SK-N-SH (cell line): ENCODE results near the gene KRT78. TPM values are rescaled to one million over a fixed set of nuclear protein-coding genes. Genes with fewer than 3 reads are reported as not detected.

ENCODE experiments used
- CTCF ChIA-PET: fragments of 300-600, 350-600 bp; formaldehyde crosslinking; extraction: SDS; loops from one replicate; lab custom pipeline; 2021; lab: Yijun Ruan, JAX
- POLR2A ChIA-PET: fragments of 350-600 bp; sonication (Branson Sonifier 250); formaldehyde crosslinking; extraction: SDS; loops from one replicate; lab custom pipeline; 2020; ENCODE audit warnings: antibody characterized with exemption, inconsistent platforms; lab: Yijun Ruan, JAX
- DNase-seq: peaks from one replicate; pipeline ENCODE4 v3.0.0; 2012
- H2AFZ ChIP-seq: fragments of 200-600 bp; sonication (generic); 2 replicates; pipeline ENCODE4 v1.8.1; 2016; ENCODE audit warnings: antibody characterized with exemption, mild to moderate bottlenecking, low read depth
- H3F3A ChIP-seq: fragments of 200-600 bp; sonication (generic); replicated peaks from 2 replicates; pipeline ENCODE3; 2016; ENCODE audit warnings: antibody characterized with exemption, mild to moderate bottlenecking; ENCODE audit not compliant: insufficient read depth
- H3K27ac ChIP-seq, 2 experiments: fragments of 200-500 bp in 1 of 2; fragments of 200-600 bp in 1 of 2; sonication (Bioruptor generic) in 1 of 2; sonication (generic), shearing (Covaris generic) in 1 of 2; 2 replicates each; pipeline versions ENCODE4 v1.5.1 to v1.6.1; 2014 to 2016; ENCODE audit warnings: low read depth in 2 of 2, inconsistent platforms in 1 of 2, low read length in 1 of 2, mild to moderate bottlenecking in 1 of 2, mixed read lengths in 1 of 2
- H3K27me3 ChIP-seq: fragments of 200-600 bp; sonication (generic), shearing (Covaris generic); 2 replicates; pipeline ENCODE4 v1.6.1; 2016; ENCODE audit warnings: mixed run types; ENCODE audit not compliant: insufficient read depth
- H3K36me3 ChIP-seq, 2 experiments: fragments of 200-500 bp in 1 of 2; fragments of 200-600 bp in 1 of 2; sonication (Bioruptor generic) in 1 of 2; sonication (generic) in 1 of 2; replicated peaks in 1 of 2; 2 replicates each; pipeline versions ENCODE3 to v1.5.1; 2014 to 2016; ENCODE audit warnings: low read length in 1 of 2, mild to moderate bottlenecking in 1 of 2; ENCODE audit not compliant: insufficient read depth in 2 of 2, control insufficient read depth in 1 of 2
- H3K4me1 ChIP-seq, 2 experiments: fragments of 200-500 bp in 1 of 2; fragments of 200-600 bp in 1 of 2; sonication (Bioruptor generic) in 1 of 2; sonication (generic), shearing (Covaris generic) in 1 of 2; 2 replicates each; pipeline versions ENCODE4 v1.5.1 to v1.6.1; 2014 to 2016; ENCODE audit warnings: low read depth in 1 of 2, low read length in 1 of 2, mixed run types in 1 of 2; ENCODE audit not compliant: insufficient read depth in 2 of 2, control insufficient read depth in 1 of 2
- H3K4me2 ChIP-seq: fragments of 200-600 bp; sonication (generic), shearing (Covaris generic); 2 replicates; pipeline ENCODE4 v1.6.1; 2017; ENCODE audit warnings: mixed run types
- H3K4me3 ChIP-seq, 2 experiments: fragments of 200-500 bp in 1 of 2; fragments of 200-600 bp in 1 of 2; sonication (Bioruptor generic) in 1 of 2; sonication (generic), shearing (Covaris generic) in 1 of 2; 2 replicates each; pipeline versions ENCODE4 v1.5.1 to v1.8.1; 2014 to 2016; ENCODE audit warnings: low read depth in 2 of 2, inconsistent platforms in 1 of 2, low read length in 1 of 2, mild to moderate bottlenecking in 1 of 2, mixed read lengths in 1 of 2, moderate library complexity in 1 of 2
- H3K79me2 ChIP-seq: fragments of 200-600 bp; sonication (generic); 2 replicates; pipeline ENCODE4 v1.8.1; 2017; ENCODE audit warnings: mild to moderate bottlenecking; ENCODE audit not compliant: insufficient read depth
- H3K9ac ChIP-seq: fragments of 200-600 bp; sonication (generic); 2 replicates; pipeline ENCODE4 v1.6.1; 2017; ENCODE audit warnings: mixed run types
- H3K9me2 ChIP-seq: fragments of 200-600 bp; sonication (generic); 2 replicates; pipeline ENCODE4 v1.6.1; 2017; ENCODE audit warnings: mixed run types
- H3K9me3 ChIP-seq: fragments of 200-600 bp; sonication (generic); 2 replicates; pipeline ENCODE4 v1.6.1; 2017; ENCODE audit warnings: mixed run types, mild to moderate bottlenecking, moderate library complexity
- H4K20me1 ChIP-seq: fragments of 200-600 bp; sonication (generic); 2 replicates; pipeline ENCODE4 v1.6.1; 2017; ENCODE audit warnings: mild to moderate bottlenecking, mixed run types; ENCODE audit not compliant: insufficient read depth
- CHD2 ChIP-seq: fragments of 150-350 bp; IDR thresholded peaks from 2 replicates; pipeline ENCODE4 v1.6.1; 2018; ENCODE audit warnings: low read length; ENCODE audit not compliant: partially characterized antibody
- EP300 ChIP-seq, 2 experiments: IDR thresholded peaks; 2 replicates each; pipeline versions ENCODE4 v1.4.0 to v1.6.1; 2012; ENCODE audit warnings: borderline replicate concordance in 1 of 2, low read depth in 1 of 2, low read length in 1 of 2
- EZH2phosphoT487 ChIP-seq: fragments of 200-600 bp; sonication (generic); IDR thresholded peaks from 2 replicates; pipeline ENCODE4 v1.6.1; 2017; ENCODE audit warnings: low read depth, mixed run types, mild to moderate bottlenecking, antibody characterized with exemption, moderate library complexity, borderline replicate concordance
- FOSL2 ChIP-seq: IDR thresholded peaks from 2 replicates; pipeline ENCODE4 v1.4.0; 2012; ENCODE audit warnings: low read depth, mild to moderate bottlenecking, moderate library complexity, borderline replicate concordance
- GATA2 ChIP-seq: sonication (generic); formaldehyde crosslinking; IDR thresholded peaks from 2 replicates; pipeline ENCODE4 v1.5.0; 2020; ENCODE audit warnings: mild to moderate bottlenecking, missing genetic modification reagents
- JUND ChIP-seq: IDR thresholded peaks from 2 replicates; pipeline ENCODE4 v1.4.0; 2012
- MAX ChIP-seq: IDR thresholded peaks from 2 replicates; pipeline ENCODE4 v1.4.0; 2012; ENCODE audit warnings: low read depth
- NRF1 ChIP-seq: IDR thresholded peaks from 2 replicates; pipeline ENCODE4 v1.6.1; 2012; ENCODE audit warnings: low read depth, mild to moderate bottlenecking, low read length
- PBX3 ChIP-seq: IDR thresholded peaks from 2 replicates; pipeline ENCODE4; 2012
- RAD21 ChIP-seq: IDR thresholded peaks from 2 replicates; pipeline ENCODE4 v1.6.1; 2012; ENCODE audit warnings: mild to moderate bottlenecking, low read length
- RCOR1 ChIP-seq: fragments of 150-350 bp; IDR thresholded peaks from 2 replicates; pipeline ENCODE4 v1.6.1; 2017; ENCODE audit warnings: antibody characterized with exemption, low read length
- RFX5 ChIP-seq: IDR thresholded peaks from 2 replicates; pipeline ENCODE4 v1.6.1; 2012; ENCODE audit warnings: mild to moderate bottlenecking, improper control_type of control experiment, low read length
- RXRA ChIP-seq: IDR thresholded peaks from 2 replicates; pipeline ENCODE4 v1.4.0; 2012; ENCODE audit warnings: low read depth, mild to moderate bottlenecking, borderline replicate concordance
- SMC3 ChIP-seq: IDR thresholded peaks from 2 replicates; pipeline ENCODE4 v1.6.1; 2012; ENCODE audit warnings: low read depth, low read length, improper control_type of control experiment
- TCF12 ChIP-seq: IDR thresholded peaks from 2 replicates; pipeline ENCODE4 v1.4.0; 2012
- YY1 ChIP-seq: IDR thresholded peaks from 2 replicates; pipeline ENCODE4 v1.4.0; 2012; ENCODE audit warnings: low read depth, mild to moderate bottlenecking
- ZBTB33 ChIP-seq: IDR thresholded peaks from 2 replicates; pipeline ENCODE4 v1.4.0; 2012; ENCODE audit warnings: low read depth, borderline replicate concordance
- WGBS: methylation state at CpG from one replicate; pipeline ENCODE4 v1.1.6; 2017; ENCODE audit warnings: low lambda C conversion rate; 5-methylcytosine and 5-hydroxymethylcytosine counted together
- polyA plus RNA-seq, 3 experiments: library from polyadenylated mRNA; depleted of rRNA; stranded (reverse); fragments of >200 nt; gene quantifications; 2 replicates each; pipeline ENCODE4 v1.2.3, GENCODE V29; 2012

Gene KRT78
- polyA plus RNA-seq, 1 of the 3 experiments (the other 2 are of a cell fraction): not detected

- DNase-seq: no peak
- Histone ChIP-seq H3K27me3 (peaks cover 45% of the 10 kb centered on the region), H3K36me3 (no peaks in the 10 kb centered on the region), H2AFZ (no peak overlapping the region), H4K20me1 (no peaks in the 10 kb centered on the region), H3K9me3 (no peaks in the 10 kb centered on the region), H3F3A (no peaks in the 10 kb centered on the region), H3K79me2 (no peaks in the 10 kb centered on the region), H3K4me3 (no peak overlapping the region), H3K27ac (no peak overlapping the region), H3K4me2 (no peak overlapping the region)
- ChIA-PET POLR2A (no interaction called here), CTCF (no interaction called here)
- 23% methylated on average over 6 of the region's 6 CpGs for WGBS
- TF ChIP-seq YY1 (no peak), CHD2 (no peak)
- TF ChIP-seq, all 33 proteins: peak for 0
- H3K4me1 ChIP-seq: no peaks in the 10 kb centered on the region
- no peaks in the 10 kb centered on the region for H3K9me2 ChIP-seq
- no peak overlapping the region for H3K9ac ChIP-seq
Observed at GRCh38 chr12:52827499-52828090, 21.2 kb downstream of the KRT78 start.

GRCh38 chr12:52826611-52827498 lies 21.9 kb downstream of the KRT78 start:
- DNase-seq: no peak
- no peak overlapping the region for H3K4me2 ChIP-seq
- H3K9me3 ChIP-seq: no peaks in the 10 kb centered on the region
- H3F3A ChIP-seq: no peaks in the 10 kb centered on the region
- H3K9me2 ChIP-seq: no peaks in the 10 kb centered on the region
- 42% methylated on average over 11 of the region's 11 CpGs for WGBS
- no peaks in the 10 kb centered on the region for H3K36me3 ChIP-seq
- no peak overlapping the region for H3K4me3 ChIP-seq
- CTCF ChIA-PET: interaction anchor here (1.4 kb wide), 1 partner anchor 53 kb away, joined by 4 read pairs; no protein-coding TSS in a partner anchor
- no peaks in the 10 kb centered on the region for H3K79me2 ChIP-seq
- no peaks in the 10 kb centered on the region for H4K20me1 ChIP-seq
- H3K4me1 ChIP-seq: no peaks in the 10 kb centered on the region
- H3K27ac ChIP-seq: no peak overlapping the region
- H3K9ac ChIP-seq: no peak overlapping the region
- no peak overlapping the region for H2AFZ ChIP-seq
- peaks cover 38% of the 10 kb centered on the region for H3K27me3 ChIP-seq
- POLR2A ChIA-PET: no interaction called here
- TF ChIP-seq JUND (no peak), SMC3 (no peak), FOSL2 (no peak), EP300 (IDR thresholded peaks at IDR 0.05; ENCODE audit: borderline replicate concordance in 1 of 2, low read depth in 1 of 2, low read length in 1 of 2) (no peak), PBX3 (no peak), RXRA (no peak), RCOR1 (no peak), CHD2 (no peak)

GRCh38 chr12:52825961-52826360 lies 22.8 kb downstream of the KRT78 start:
- H3F3A ChIP-seq: no peaks in the 10 kb centered on the region
- no peaks in the 10 kb centered on the region for H3K4me1 ChIP-seq
- ChIA-PET CTCF (interaction anchor here (1.4 kb wide), 1 partner anchor 54 kb away, joined by 4 read pairs; no protein-coding TSS in a partner anchor), POLR2A (no interaction called here)
- no peak overlapping the region for H3K4me2 ChIP-seq
- H4K20me1 ChIP-seq: no peaks in the 10 kb centered on the region
- H3K79me2 ChIP-seq: no peaks in the 10 kb centered on the region
- peaks cover 33% of the 10 kb centered on the region for H3K27me3 ChIP-seq
- no peak for DNase-seq
- H3K9me3 ChIP-seq: no peaks in the 10 kb centered on the region
- H3K36me3 ChIP-seq: no peaks in the 10 kb centered on the region
- H3K27ac ChIP-seq: no peak overlapping the region
- H3K4me3 ChIP-seq: no peak overlapping the region
- no peak overlapping the region for H2AFZ ChIP-seq
- no peak overlapping the region for H3K9ac ChIP-seq
- no peaks in the 10 kb centered on the region for H3K9me2 ChIP-seq
- WGBS: 17% methylated on average over 4 of the region's 4 CpGs
- no peak for TF ChIP-seq GATA2 (CRISPR knock-in tag)
- no peak for TF ChIP-seq RFX5
- no peak for TF ChIP-seq EP300 (IDR thresholded peaks at IDR 0.05; ENCODE audit: borderline replicate concordance in 1 of 2, low read depth in 1 of 2, low read length in 1 of 2)
- TF ChIP-seq EZH2phosphoT487: no peak
- TF ChIP-seq TCF12: no peak
- no peak for TF ChIP-seq YY1
- TF ChIP-seq NRF1: no peak
- no peak for TF ChIP-seq ZBTB33
- TF ChIP-seq RAD21: no peak
- TF ChIP-seq MAX: no peak
